ENCODE data around the gene MGRN1. TPM values are rescaled to one million over a fixed set of nuclear protein-coding genes. Genes with fewer than 3 reads are reported as not detected.

Gene MGRN1
- total and polyA plus RNA-seq, 2 donors (not counting 1 experiment from before 2014, with no cell fraction given): 5.4 to 26.1 TPM

DNA sequence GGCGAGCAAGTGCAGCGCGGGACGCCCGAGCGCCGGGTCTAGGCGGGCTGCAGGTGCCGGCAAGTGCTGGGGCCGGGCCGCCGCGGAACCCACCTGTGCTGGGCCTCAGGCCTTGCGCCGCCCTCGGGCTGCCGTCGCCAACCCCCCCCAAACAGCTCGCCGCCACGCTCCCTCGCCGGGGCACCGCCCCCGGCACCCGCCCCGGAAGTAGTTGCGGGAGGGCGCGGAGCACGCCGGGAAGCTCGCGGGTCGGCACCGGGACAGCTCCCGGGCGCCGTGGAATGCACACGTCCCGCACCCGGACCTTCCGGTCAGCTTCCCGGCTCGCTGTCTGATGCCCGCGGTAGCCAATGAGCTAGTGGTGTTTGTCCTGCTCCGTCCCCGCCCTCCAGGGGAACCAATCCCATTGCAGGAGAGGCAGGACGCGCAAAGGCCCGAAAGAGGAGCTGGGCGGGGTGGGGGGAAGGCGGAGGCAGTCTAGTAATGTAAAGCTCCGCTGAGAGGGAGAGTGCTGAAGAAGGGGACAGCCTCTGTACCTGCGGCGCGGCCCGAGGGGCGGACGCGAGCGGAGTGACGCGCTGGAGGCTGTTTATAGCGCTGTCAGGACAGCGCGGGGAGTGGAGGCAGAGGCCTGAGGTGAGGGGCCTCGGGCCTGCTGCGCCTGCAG, 109.6 kb downstream of the MGRN1 start, which contains the start of the genes ANKS3 and DNAAF8:
Gene ANKS3 (minus strand): TSS at position 209 of the 667 bp plus-strand sequence. CDS start 4,122 bp downstream, outside the sequence.
Gene DNAAF8 (plus strand): TSS at position 475 of the 667 bp plus-strand sequence. CDS start 1,978 bp downstream, outside the sequence.
- peaks cover 2% of the 10 kb centered on the region for H3K4me1 ChIP-seq (ENCODE audit: control insufficient read depth, extremely low read depth, insufficient read depth, low read length)
- TF ChIP-seq, protein P1, sequence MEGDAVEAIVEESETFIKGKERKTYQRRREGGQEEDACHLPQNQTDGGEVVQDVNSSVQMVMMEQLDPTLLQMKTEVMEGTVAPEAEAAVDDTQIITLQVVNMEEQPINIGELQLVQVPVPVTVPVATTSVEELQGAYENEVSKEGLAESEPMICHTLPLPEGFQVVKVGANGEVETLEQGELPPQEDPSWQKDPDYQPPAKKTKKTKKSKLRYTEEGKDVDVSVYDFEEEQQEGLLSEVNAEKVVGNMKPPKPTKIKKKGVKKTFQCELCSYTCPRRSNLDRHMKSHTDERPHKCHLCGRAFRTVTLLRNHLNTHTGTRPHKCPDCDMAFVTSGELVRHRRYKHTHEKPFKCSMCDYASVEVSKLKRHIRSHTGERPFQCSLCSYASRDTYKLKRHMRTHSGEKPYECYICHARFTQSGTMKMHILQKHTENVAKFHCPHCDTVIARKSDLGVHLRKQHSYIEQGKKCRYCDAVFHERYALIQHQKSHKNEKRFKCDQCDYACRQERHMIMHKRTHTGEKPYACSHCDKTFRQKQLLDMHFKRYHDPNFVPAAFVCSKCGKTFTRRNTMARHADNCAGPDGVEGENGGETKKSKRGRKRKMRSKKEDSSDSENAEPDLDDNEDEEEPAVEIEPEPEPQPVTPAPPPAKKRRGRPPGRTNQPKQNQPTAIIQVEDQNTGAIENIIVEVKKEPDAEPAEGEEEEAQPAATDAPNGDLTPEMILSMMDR (conservative IDR thresholded peaks at IDR 0.05 in 1 of 2, IDR thresholded peaks at IDR 0.05 in 1 of 2; ENCODE audit: low read depth in 1 of 2, low read length in 2 of 2): no peak
- no peak for TF ChIP-seq EZH2 (IDR thresholded peaks at IDR 0.05; ENCODE audit: low read length, missing control alignments)
- no peaks in the 10 kb centered on the region for H4K20me1 ChIP-seq (ENCODE audit: control insufficient read depth, extremely low read depth, insufficient read depth, low read length)

GRCh38 chr16:4734730-4735535, 110.3 kb downstream of the MGRN1 start:
- Histone ChIP-seq H3K36me3 (ENCODE audit: control insufficient read depth, insufficient read depth, low read length) (peaks cover 1% of the 10 kb centered on the region), H3K79me2 (ENCODE audit: control insufficient read depth, insufficient read depth, low read length) (peaks cover 11% of the 10 kb centered on the region), H3K4me2 (ENCODE audit: extremely low read depth, insufficient read depth, low read length) (peak overlapping the region; percentile 93), H3K9ac (ENCODE audit: insufficient read depth, low read length) (peak overlapping the region; percentile 75), H2AFZ (ENCODE audit: low read length) (peak overlapping the region; percentile 94), H4K20me1 (ENCODE audit: control insufficient read depth, extremely low read depth, insufficient read depth, low read length) (no peaks in the 10 kb centered on the region), H3K4me3 (replicated peaks in 1 of 4; ENCODE audit: control extremely low read depth in 1 of 4, insufficient read depth in 1 of 4, low read depth in 3 of 4, low read length in 4 of 4) (peak overlapping the region; percentile 80 to 96 (median 81)), H3K27ac (ENCODE audit: insufficient read depth, low read length) (peak overlapping the region; percentile 70), H3K27me3 (ENCODE audit: control insufficient read depth, insufficient read depth, low read length) (no peaks in the 10 kb centered on the region), H3K4me1 (ENCODE audit: control insufficient read depth, extremely low read depth, insufficient read depth, low read length) (peaks cover 2% of the 10 kb centered on the region), H3K9me3 (ENCODE audit: control insufficient read depth, insufficient read depth, low read depth, low read length) (no peaks in the 10 kb centered on the region)
- no peak for TF ChIP-seq EZH2 (IDR thresholded peaks at IDR 0.05; ENCODE audit: low read length, missing control alignments)
- TF ChIP-seq, protein P1 (conservative IDR thresholded peaks at IDR 0.05 in 1 of 2, IDR thresholded peaks at IDR 0.05 in 1 of 2; ENCODE audit: low read depth in 1 of 2, low read length in 2 of 2): no peak
- peak; percentile 71 to 78 for DNase-seq (ENCODE audit: low read depth in 2 of 2)

More for the DNA sequence above, 109.6 kb downstream of the MGRN1 start, which contains the start of the genes ANKS3 and DNAAF8:
- peaks cover 3% of the 10 kb centered on the region for H3K36me3 ChIP-seq (ENCODE audit: control insufficient read depth, insufficient read depth, low read length)
- H3K4me3 ChIP-seq (replicated peaks in 1 of 4; ENCODE audit: control extremely low read depth in 1 of 4, insufficient read depth in 1 of 4, low read depth in 3 of 4, low read length in 4 of 4): peak within 1 kb of the TSS; percentile 80 to 96 (median 81)
- peak within 1 kb of the TSS; percentile 93 for H3K4me2 ChIP-seq (ENCODE audit: extremely low read depth, insufficient read depth, low read length)
- peak within 1 kb of the TSS; percentile 86 for H3K9ac ChIP-seq (ENCODE audit: insufficient read depth, low read length)
- no peaks in the 10 kb centered on the region for H3K27me3 ChIP-seq (ENCODE audit: control insufficient read depth, insufficient read depth, low read length)
- no peaks in the 10 kb centered on the region for H3K9me3 ChIP-seq (ENCODE audit: control insufficient read depth, insufficient read depth, low read depth, low read length)
- H3K79me2 ChIP-seq (ENCODE audit: control insufficient read depth, insufficient read depth, low read length): peaks cover 11% of the 10 kb centered on the region
- H3K27ac ChIP-seq (ENCODE audit: insufficient read depth, low read length): peak within 1 kb of the TSS; percentile 74
- H2AFZ ChIP-seq (ENCODE audit: low read length): peak within 1 kb of the TSS; percentile 94
- peak; percentile 96 to 98 for DNase-seq (ENCODE audit: low read depth in 2 of 2)

- H3K4me1 ChIP-seq (ENCODE audit: control insufficient read depth, extremely low read depth, insufficient read depth, low read length): peaks cover 2% of the 10 kb centered on the region
- H3K27ac ChIP-seq (ENCODE audit: insufficient read depth, low read length): no peak overlapping the region
- H3K36me3 ChIP-seq (ENCODE audit: control insufficient read depth, insufficient read depth, low read length): no peaks in the 10 kb centered on the region
- no peaks in the 10 kb centered on the region for H3K9me3 ChIP-seq (ENCODE audit: control insufficient read depth, insufficient read depth, low read depth, low read length)
- H3K4me2 ChIP-seq (ENCODE audit: extremely low read depth, insufficient read depth, low read length): no peak overlapping the region
- no peak overlapping the region for H3K9ac ChIP-seq (ENCODE audit: insufficient read depth, low read length)
- TF ChIP-seq, protein P1 (conservative IDR thresholded peaks at IDR 0.05 in 1 of 2, IDR thresholded peaks at IDR 0.05 in 1 of 2; ENCODE audit: low read depth in 1 of 2, low read length in 2 of 2): no peak
- no peak for TF ChIP-seq EZH2 (IDR thresholded peaks at IDR 0.05; ENCODE audit: low read length, missing control alignments)
- H3K4me3 ChIP-seq (replicated peaks in 1 of 4; ENCODE audit: control extremely low read depth in 1 of 4, insufficient read depth in 1 of 4, low read depth in 3 of 4, low read length in 4 of 4): no peak overlapping the region
- H4K20me1 ChIP-seq (ENCODE audit: control insufficient read depth, extremely low read depth, insufficient read depth, low read length): no peaks in the 10 kb centered on the region
- no peak overlapping the region for H2AFZ ChIP-seq (ENCODE audit: low read length)
- no peaks in the 10 kb centered on the region for H3K27me3 ChIP-seq (ENCODE audit: control insufficient read depth, insufficient read depth, low read length)
- no peak for DNase-seq (ENCODE audit: low read depth in 2 of 2)
- H3K79me2 ChIP-seq (ENCODE audit: control insufficient read depth, insufficient read depth, low read length): peaks cover 11% of the 10 kb centered on the region
These were observed 111.9 kb downstream of the MGRN1 start for GRCh38 chr16:4736546-4736945.

All from fibroblast of lung (primary cell).